HG03135 (cell line): Measurements from ENCODE around the gene ASCL3.
"Not testable (repeated sequence)": the region's sequence is repeated elsewhere in the genome, so short reads cannot be mapped to it uniquely, and the experiment has no call there.

Source experiments
- ATAC-seq: cut with Tn5 transposase; IDR thresholded peaks from one replicate; pipeline ENCODE4 v1.9.1; 2021; ENCODE audit warnings: mild to moderate bottlenecking, moderate library complexity; ENCODE audit not compliant: unreplicated experiment

The ASCL3 gene

GRCh38 chr11:8911029-8911823 is 31.6 kb downstream of the ASCL3 start, which contains the start of gene AKIP1:
TSS of gene AKIP1 (plus strand) at chr11:8911189. CDS start at chr11:8911450, 261 bp downstream.
- peak; percentile 78 for ATAC-seq

GRCh38 chr11:8910649-8911026 is 32.2 kb downstream of the ASCL3 start:
- ATAC-seq = peak; percentile 3

- no peak for ATAC-seq
Observed at GRCh38 chr11:8908099-8908498, 34.7 kb downstream of the ASCL3 start.

- ATAC-seq = no peak
Observed at GRCh38 chr11:8907116-8907515, 35.7 kb downstream of the ASCL3 start.

- ATAC-seq = no peak
Observed at GRCh38 chr11:8905528-8906165, 37.2 kb downstream of the ASCL3 start.

- ATAC-seq = no peak
Observed at GRCh38 chr11:8899119-8899753, 43.6 kb downstream of the ASCL3 start.

- not testable (repeated sequence) for ATAC-seq
Observed at GRCh38 chr11:8891185-8891584, 51.6 kb downstream of the ASCL3 start.
